Stimulated activated CD4-positive, alpha-beta T cell treated with anti-CD3 and anti-CD28 coated beads, Interleukin-2, amount 100 ng/mL, for 48 hours (primary cell): ENCODE data around the gene TMEM86B.
"Not testable (repeated sequence)": the region's sequence is repeated elsewhere in the genome, so short reads cannot be mapped to it uniquely, and the experiment has no call there.

Experiments
- DNase-seq, 2 donors: peaks; one replicate each; pipeline ENCODE4 v3.0.0-alpha.2; 2020

TMEM86B gene

DNA sequence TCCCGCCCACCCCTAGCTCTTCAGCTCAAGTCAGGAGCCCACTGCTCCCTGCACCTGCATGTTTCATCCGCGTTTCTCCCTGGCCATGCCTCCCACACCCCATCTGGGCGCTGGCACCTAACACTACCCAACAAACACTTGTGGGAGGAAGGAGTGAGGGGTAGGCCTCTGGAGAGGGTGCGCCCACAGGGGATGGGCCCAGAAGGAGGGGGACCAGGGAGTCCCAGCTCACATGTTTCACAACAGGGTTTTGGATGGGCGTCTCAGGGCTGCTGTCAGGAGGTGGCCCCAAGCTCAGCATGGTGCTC, 12.1 kb upstream of the TMEM86B start:
- no peak for DNase-seq

GRCh38 chr19:55239004-55239403, 10.4 kb upstream of the TMEM86B start:
- DNase-seq, result no peak

GRCh38 chr19:55238030-55238429, 9.5 kb upstream of the TMEM86B start:
- no peak for DNase-seq

GRCh38 chr19:55232986-55233385, 4.4 kb upstream of the TMEM86B start:
- DNase-seq, result no peak

- DNase-seq, result no peak
Measured at GRCh38 chr19:55232286-55232602, 3.7 kb upstream of the TMEM86B start.

DNA sequence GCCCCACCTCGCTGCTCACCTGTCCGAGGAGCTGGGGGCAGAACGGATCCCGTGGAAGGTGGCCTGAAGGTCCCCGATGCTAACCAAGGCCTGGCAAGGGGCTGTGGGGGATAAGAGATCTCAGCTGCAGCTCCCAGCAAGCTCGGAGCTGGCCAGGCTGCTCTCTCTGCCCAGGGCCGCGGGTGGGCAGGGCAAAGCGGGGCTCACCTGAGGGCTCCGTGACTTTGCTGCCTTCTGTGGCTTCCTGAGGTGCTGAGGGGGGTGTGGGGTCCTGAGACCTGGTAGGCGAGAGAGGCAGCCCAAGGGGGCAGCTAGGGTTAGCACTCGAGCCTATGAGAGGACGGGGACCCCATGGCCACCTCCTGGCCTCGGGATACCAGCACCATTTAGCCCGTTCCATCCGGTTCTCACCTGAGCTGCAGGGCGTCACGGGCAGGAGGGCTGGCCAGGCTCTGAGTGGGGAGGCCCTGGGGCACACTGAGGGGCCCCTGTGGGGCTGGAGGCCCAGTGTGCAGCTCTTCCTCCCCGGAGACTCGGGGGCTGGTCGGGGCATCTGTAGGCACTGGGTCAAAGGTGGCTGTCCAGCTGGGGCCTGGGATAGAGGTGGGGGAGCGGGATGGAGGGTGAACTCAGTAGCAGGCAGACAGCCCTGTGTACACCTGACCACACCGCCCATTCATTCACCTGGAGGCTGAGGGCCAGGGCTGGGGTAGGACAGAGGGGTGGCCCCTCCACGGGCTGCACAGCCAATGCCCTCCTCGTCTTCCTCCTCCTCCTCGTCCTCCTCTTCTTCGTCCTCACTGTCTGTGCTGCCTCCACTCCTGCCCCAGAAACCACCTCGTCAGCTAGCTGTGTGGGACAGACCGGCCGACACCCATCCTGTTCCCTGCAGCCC, 3.1 kb upstream of the TMEM86B start:
- DNase-seq, result no peak

GRCh38 chr19:55230780-55231179, 2.2 kb upstream of the TMEM86B start:
- no peak for DNase-seq

GRCh38 chr19:55230329-55230728, 1.8 kb upstream of the TMEM86B start:
- no peak for DNase-seq

DNA sequence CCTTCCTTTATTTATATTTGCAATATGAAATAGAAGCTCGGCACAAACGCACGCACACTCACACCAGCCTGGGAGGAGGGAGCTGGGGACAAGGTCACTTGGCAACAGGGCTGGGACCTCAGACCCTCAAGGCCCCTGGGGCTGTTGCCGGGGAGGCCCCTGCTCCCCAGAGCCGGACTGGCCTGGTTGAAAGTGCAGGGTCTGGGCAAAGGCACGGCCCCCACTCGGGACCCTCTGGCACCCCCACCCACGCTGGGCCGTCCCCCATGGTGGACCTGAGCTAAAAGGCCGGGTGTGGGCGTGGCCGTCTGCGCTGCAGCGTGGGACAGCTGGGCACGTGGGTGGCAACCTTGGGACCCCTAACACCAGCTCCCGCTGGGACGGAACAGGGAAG, 1.2 kb upstream of the TMEM86B start:
- DNase-seq, result no peak

- no peak for DNase-seq
Measured at GRCh38 chr19:55229145-55229788, 704 bp upstream of the TMEM86B start.

DNA sequence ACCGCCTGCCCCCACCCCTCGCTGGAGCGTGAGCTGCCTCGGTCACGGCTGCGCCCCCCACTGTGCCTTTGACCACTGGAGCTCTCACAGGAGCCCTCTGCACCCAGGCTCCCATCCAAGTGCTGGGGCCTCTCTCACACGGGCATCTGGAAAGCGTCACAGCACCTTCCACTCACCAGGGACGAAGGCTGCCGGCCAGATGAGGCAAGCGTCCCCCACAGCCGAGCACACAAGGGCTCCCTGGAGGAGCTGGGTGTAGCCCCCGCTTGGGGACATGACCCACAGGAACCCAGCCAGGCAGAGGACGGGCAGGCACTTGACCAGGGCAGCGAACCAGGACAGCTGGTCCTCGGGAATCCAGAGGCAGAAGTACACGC, 560 bp downstream of the TMEM86B start:
- no peak for DNase-seq

DNA sequence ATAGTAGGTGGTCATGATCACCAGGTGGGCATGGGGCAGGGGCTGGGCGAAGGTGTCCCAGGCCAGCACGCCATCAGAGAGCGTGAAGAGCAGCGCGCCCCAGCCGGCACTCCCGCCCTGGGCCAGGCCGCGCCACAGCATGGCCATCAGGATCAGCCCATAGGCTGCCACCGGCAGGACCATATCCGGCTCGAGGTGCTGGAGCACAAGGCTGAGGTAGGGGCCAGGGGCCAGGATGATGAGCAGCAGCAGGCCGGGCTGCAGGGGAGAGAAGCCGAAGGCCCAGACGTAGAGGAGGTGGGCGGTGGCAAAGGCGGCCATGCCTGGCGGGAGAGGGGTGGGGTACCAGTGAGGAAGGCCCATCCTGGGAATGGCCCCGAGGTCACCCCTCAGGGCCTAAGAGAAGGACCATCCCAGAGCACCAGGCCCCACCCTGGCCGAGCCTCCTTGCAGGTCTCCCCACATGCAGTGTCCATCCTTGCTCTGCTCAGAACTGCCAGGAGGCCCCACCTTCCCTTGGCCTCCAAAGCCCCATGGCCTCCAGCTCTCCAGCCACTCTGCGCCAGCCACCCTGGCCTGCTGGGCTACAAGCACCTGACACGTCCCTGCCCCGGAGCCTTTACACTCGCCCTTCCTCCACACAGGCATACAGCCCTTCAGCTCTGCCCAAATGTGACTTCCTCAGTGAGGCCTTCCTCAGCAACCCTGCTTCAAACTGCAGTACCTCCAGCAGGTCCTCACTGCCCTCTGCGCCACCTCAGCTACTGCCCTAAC, 1.1 kb downstream of the TMEM86B start:
- DNase-seq, result no peak

DNA sequence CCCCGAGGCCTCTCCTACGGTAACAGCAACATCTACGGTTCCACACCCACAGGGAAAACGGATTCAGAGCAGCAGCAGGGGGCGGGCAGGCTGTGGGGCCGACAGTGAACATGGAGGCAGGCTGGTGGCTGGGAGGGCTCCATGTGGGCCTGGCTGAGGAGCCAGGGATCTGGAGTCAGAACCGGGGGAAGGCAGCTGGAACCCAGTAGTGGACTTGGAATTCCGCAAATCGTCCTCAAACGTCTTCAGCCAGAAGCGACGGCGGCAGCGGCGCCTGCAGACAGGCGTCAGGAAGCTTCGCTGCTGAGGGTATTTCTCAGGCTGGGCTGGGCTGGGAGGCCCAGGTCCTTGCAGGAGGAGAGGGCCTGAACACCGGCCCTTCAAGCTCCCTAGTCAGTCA, 1.8 kb downstream of the TMEM86B start:
- DNase-seq, result no peak

DNA sequence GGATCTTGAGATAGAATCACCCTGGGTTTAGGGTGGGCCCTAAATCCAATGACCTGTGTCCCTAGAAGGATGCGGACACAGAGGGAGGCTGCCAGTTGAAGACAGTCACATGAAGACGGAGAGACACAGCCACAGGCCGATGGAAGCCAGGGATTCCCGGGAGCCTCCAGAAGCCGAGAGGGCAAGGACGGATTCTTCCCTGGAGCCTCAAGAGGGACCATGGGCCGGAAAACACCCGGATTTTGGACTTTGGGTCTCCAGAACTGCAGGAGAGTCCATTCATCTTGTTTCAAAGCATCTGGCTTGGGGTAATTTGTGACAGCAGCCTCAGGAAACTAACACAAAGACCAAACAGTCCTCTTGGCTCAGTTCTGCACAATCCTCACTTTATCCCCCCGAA, 2.3 kb downstream of the TMEM86B start:
- no peak for DNase-seq

DNA sequence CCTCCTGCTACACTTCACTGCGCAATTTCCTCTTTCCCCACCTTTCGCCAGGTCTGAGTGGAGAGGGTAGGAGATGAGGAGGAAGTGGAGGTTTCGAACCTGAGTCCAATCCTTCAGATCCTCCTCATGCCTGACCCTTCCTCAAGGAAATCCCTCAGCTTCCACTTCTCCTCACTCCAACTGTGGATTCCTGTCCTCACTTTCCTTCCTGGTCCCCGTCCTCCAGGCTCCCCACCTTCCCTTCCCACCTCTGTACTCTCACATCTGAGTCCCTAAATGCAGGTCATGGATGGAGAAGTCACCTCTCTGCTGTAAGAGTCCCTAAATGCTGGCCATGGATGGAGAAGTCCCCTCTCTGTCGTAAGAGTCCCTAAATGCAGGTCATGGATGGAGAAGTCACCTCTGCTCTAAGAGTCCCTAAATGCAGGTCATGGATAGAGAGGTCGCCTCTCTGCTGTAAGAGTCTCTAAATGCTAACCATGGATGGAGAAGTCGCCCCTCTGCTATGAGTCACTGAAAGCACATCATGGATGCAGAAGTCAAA, 3.1 kb downstream of the TMEM86B start:
- DNase-seq, result no peak

DNA sequence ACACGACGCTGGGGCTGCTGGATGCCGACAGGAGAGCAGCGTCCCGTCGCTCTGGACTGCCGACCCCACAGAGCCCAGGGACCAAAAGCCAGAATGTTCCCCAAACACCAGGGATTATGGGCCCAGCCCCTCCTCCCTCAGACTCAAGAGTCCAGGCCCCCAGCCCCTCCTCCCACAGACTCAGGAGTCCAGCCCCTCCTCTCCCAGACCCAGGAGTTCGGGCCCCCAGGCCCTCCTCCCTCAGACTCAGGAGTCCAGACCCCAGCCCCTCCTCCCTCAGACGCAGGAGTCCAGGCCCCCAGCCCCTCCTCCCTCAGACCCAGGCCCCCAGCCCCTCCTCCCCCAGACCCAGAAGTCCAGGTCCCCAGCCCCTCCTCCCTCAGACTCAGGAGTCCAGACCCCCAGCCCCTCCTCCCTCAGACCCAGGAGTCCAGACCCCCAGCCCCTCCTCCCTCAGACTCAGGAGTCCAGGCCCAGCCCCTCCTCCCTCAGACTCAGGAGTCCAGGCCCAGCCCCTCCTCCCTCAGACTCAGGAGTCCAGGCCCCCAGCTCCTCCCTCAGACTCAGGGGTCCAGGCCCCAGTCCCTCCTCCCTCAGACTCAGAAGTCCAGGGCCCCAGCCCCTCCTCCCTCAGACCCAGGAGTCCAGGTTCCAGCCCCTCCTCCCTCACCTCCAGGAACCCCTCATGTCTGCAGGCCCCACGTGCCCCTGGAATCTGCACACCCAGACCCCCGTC, 3.7 kb downstream of the TMEM86B start:
- not testable (repeated sequence) for DNase-seq

DNA sequence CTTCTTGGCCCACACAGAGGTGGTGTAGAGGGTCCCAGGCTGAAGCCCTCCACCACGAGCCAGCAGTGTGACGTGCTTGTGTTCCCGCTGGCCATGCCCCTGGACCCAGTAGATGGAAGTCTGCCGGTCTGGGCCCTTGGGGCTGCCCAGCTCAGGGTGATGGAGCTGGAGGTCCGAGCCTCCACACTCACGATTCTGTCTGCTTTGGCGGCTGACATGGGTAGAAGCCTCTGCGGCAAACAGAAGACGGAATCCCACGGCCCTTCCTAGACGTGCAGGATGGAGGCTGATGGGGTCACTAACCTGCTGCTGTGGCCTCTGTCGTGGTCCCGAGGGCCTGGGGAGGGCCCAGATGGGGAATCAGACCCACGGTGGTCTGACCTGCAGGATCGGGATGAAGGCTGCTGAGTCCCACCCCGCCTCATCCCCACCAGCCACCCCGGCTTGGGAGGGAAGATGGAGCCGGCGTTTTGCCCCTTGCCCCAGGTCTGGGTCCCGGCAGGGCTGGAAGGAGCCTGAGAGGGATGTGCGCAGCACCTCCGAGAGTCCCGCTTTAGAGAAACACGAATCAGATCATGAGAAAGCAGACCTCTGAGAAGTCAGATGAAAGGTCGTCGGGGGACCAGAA, 4.4 kb downstream of the TMEM86B start:
- no peak for DNase-seq

DNA sequence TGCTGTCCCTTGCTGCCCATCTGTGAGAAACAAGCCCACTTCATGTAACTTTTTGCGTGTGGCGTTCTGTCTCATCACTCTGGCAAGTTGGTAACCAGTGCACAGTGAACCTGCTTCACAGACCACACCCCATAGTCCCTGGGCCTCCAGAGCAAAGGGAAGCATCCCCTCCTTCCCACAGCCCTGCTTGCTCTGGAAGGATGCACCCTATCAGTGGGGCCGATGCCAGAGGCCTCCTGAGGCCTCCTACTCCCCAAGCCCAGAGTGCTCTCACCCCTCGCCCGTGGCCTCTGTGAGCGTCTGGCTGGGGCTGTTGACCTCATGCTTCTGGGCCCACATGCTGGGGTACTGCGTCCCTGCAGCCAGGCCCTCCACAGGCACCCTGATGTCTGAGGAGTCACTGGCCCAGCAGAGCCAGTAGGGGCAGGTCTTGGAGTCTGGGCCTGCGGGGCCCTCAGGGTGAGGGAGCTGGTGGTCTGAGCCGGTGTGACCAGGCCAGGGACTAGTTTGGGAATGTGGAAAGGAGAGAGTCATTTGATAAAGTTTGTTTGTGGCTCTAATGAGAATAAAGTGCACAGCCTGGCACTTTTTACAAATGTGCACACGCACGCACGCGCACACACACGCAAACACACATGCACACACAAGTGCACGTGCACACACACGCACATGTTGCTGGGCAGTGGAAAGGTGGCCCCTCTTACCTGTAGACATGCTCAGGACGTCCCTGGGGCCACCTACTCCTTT, 5.1 kb downstream of the TMEM86B start:
- no peak for DNase-seq

DNA sequence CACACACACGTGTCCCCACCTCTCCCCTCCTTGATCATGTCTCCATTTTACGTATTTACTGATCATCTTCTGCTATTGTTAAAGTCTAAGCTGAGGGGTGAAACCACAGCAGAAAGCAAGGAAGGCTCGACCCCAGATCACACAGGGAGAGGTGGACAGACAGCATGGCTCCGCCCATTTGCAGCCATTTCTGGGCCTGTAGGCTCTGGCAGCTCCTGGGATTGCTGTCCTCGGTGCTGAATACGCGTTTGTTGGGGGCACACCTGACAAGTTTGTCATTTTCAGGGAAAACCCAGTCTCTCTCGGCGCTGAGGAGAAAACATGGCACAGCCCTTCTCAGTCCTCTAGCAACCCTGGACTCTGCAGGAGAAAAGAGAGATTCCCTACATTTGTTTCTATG, 8.0 kb downstream of the TMEM86B start:
- DNase-seq, result no peak

GRCh38 chr19:55216461-55217198, 11.9 kb downstream of the TMEM86B start:
- DNase-seq, result peak; percentile 50 to 52

DNA sequence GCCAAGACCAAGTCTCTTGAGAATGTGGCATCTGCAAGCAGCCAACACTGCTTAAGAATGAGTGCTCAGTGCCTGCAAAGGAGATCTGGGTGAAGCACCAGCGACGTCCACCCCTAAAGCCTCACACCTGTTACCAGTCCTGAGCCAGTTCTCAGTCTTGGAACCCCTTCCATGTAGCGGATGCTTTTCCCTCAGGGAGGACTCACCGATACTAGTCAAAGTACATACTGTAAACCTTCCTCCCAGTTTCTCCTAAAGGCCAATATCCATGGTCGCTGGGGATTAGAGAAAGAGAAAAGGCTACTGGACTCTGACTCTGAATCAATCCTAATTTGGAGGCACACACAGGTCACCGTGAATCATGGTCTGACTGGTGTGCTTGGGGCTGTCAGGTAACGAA, 15.0 kb downstream of the TMEM86B start:
- no peak for DNase-seq
